Endothelial cell of umbilical vein (primary cell): Measurements from ENCODE around the gene ZBTB37. TPM values are rescaled to one million over a fixed set of nuclear protein-coding genes. Genes with fewer than 3 reads are reported as not detected.

Experiments used
- BruUV-seq: library from RNA; stranded (reverse); fragments of 400-500 nt; replicated peaks from 2 replicates; lab custom pipeline; 2021; lab: Mats Ljungman, UMichigan
- CTCF ChIA-PET: fragments of 300-600, 350-600 bp; sonication (Branson Sonifier 250); formaldehyde crosslinking; loops from one replicate; lab custom pipeline; 2021; ENCODE audit warnings: antibody characterized with exemption, inconsistent platforms; lab: Charles Lee
- POLR2A ChIA-PET: fragments of 300-600, 350-600 bp; sonication (Branson Sonifier 250); formaldehyde crosslinking; loops from one replicate; lab custom pipeline; 2021; ENCODE audit warnings: antibody characterized with exemption, inconsistent platforms; lab: Charles Lee
- DNase-seq: peaks from one replicate; pipeline ENCODE4 v3.0.0-alpha.2; 2011; ENCODE audit warnings: low read depth, low spot score
- FAIRE-seq: peaks from 2 replicates; lab custom pipeline; 2011; peaks lifted over from hg19 to GRCh38; lab: Jason Lieb, UNC
- H2AFZ ChIP-seq: 2 replicates; pipeline ENCODE4 v1.6.0; 2012; ENCODE audit warnings: low read depth, low read length, control low read depth, inconsistent platforms
- H3K27ac ChIP-seq: 2 replicates; pipeline ENCODE4 v1.5.1; 2011; ENCODE audit warnings: low read depth, mild to moderate bottlenecking, control low read depth, low read length, moderate library complexity; ENCODE audit not compliant: insufficient read depth
- H3K27me3 ChIP-seq, 2 experiments: 2 replicates each; pipeline versions ENCODE4 v1.6.0 to v1.6.1; 2011; ENCODE audit warnings: low read length in 2 of 2, mixed read lengths in 1 of 2; ENCODE audit not compliant: control insufficient read depth in 2 of 2, insufficient read depth in 2 of 2
- H3K36me3 ChIP-seq, 2 experiments: 2 replicates in 1 of 2; 3 replicates in 1 of 2; pipeline ENCODE4 v1.5.1; 2011; ENCODE audit warnings: low read length in 2 of 2, mild to moderate bottlenecking in 1 of 2, moderate library complexity in 1 of 2; ENCODE audit not compliant: control insufficient read depth in 2 of 2, insufficient read depth in 2 of 2; ENCODE audit errors: extremely low read depth in 1 of 2
- H3K4me1 ChIP-seq: 3 replicates; pipeline ENCODE4 v1.5.1; 2011; ENCODE audit warnings: mild to moderate bottlenecking, low read length; ENCODE audit not compliant: control insufficient read depth, insufficient read depth; ENCODE audit errors: extremely low read depth
- H3K4me2 ChIP-seq: 2 replicates; pipeline ENCODE4 v1.6.1; 2011; ENCODE audit warnings: low read length, control low read depth, mixed read lengths; ENCODE audit not compliant: insufficient read depth
- H3K4me3 ChIP-seq, 3 experiments: fragments of 200-600 bp in 1 of 3; sonication (generic), shearing (Covaris generic) in 1 of 3; replicated peaks in 1 of 3; 2 replicates each; pipeline ENCODE4 v1.5.1; 2011 to 2016; ENCODE audit warnings: control low read depth in 3 of 3, low read length in 3 of 3, mild to moderate bottlenecking in 2 of 3, inconsistent platforms in 1 of 3, low read depth in 1 of 3, moderate library complexity in 1 of 3; ENCODE audit not compliant: insufficient read depth in 1 of 3
- H3K79me2 ChIP-seq: 2 replicates; pipeline ENCODE4 v1.6.0; 2012; ENCODE audit warnings: low read length, inconsistent platforms; ENCODE audit not compliant: control insufficient read depth, insufficient read depth
- H3K9ac ChIP-seq: replicated peaks from 2 replicates; pipeline ENCODE3; 2011; ENCODE audit warnings: low read length, control low read depth; ENCODE audit not compliant: insufficient read depth; ENCODE audit errors: extremely low read depth
- H3K9me1 ChIP-seq: replicated peaks from 3 replicates; pipeline ENCODE4 v1.6.0; 2011; ENCODE audit warnings: mild to moderate bottlenecking, low read length; ENCODE audit not compliant: control insufficient read depth, insufficient read depth; ENCODE audit errors: extremely low read depth
- H3K9me3 ChIP-seq: replicated peaks from 2 replicates; pipeline ENCODE4 v1.5.1; 2012; ENCODE audit warnings: low read length, inconsistent platforms; ENCODE audit not compliant: control insufficient read depth, insufficient read depth
- H4K20me1 ChIP-seq: replicated peaks from 2 replicates; pipeline ENCODE3; 2011; ENCODE audit warnings: mild to moderate bottlenecking, low read length; ENCODE audit not compliant: control insufficient read depth, insufficient read depth; ENCODE audit errors: extremely low read depth
- EZH2 ChIP-seq: IDR thresholded peaks from 2 replicates; pipeline ENCODE4 v1.6.1; 2012; ENCODE audit warnings: borderline replicate concordance, low read depth, mild to moderate bottlenecking, moderate library complexity, low read length, inconsistent platforms; ENCODE audit not compliant: severe bottlenecking
- FOS ChIP-seq: IDR thresholded peaks from 2 replicates; pipeline ENCODE4 v1.6.1; 2011; ENCODE audit warnings: mild to moderate bottlenecking, low read length, moderate library complexity, borderline replicate concordance; ENCODE audit not compliant: insufficient read depth
- GATA2 ChIP-seq: IDR thresholded peaks from 2 replicates; pipeline ENCODE4 v1.7.0; 2011; ENCODE audit warnings: low read depth, mild to moderate bottlenecking, moderate library complexity, mixed read lengths, low read length; ENCODE audit not compliant: insufficient read length, insufficient read depth
- JUN ChIP-seq: IDR thresholded peaks from 2 replicates; pipeline ENCODE4 v1.6.1; 2011; ENCODE audit warnings: borderline replicate concordance, low read depth; ENCODE audit not compliant: insufficient read length, insufficient read depth
- MYC ChIP-seq: IDR thresholded peaks from one replicate; pipeline ENCODE4 v1.6.1; 2011; ENCODE audit warnings: mild to moderate bottlenecking, low read depth, low read length
- POLR2A ChIP-seq: IDR thresholded peaks from 2 replicates; pipeline ENCODE4 v1.6.1; 2012; ENCODE audit warnings: low read depth, mild to moderate bottlenecking, control low read depth, low read length
- POLR2AphosphoS5 ChIP-seq: IDR thresholded peaks from 2 replicates; pipeline ENCODE4 v1.6.1; 2012; ENCODE audit warnings: low read depth, mild to moderate bottlenecking, control low read depth, low read length, moderate library complexity; ENCODE audit not compliant: insufficient read depth
- dilution Hi-C: fragments of 300-500 bp; cut with MboI; formaldehyde crosslinking; loops from one replicate; pipeline ENCODE4 v1.15.0; 2019; ENCODE audit warnings: low sequenced_read_pairs; ENCODE audit not compliant: extremely low pct_ligation_motif_present
- intact Hi-C: fragments of 100-400 bp; cut with micrococcal nuclease; formaldehyde crosslinking; loops from one replicate; pipeline ENCODE4 v1.10.0; 2022
- polyA plus RNA-seq, 4 experiments: library from polyadenylated mRNA; depleted of rRNA in 3 of 4; stranded (reverse) in 3 of 4; unstranded in 1 of 4; fragments of >200 nt; gene quantifications; 2 replicates each; pipeline versions ENCODE4 v1.2.1 to v1.2.3, GENCODE V29; 2011 to 2012; ENCODE audit warnings: missing spikeins in 1 of 4
- total RNA-seq: library from RNA; stranded (reverse); gene quantifications from 2 replicates; pipeline ENCODE4 v1.2.3, GENCODE V29; 2021
- TF ChIP-seq, protein P1 (sequence below): IDR thresholded peaks from 2 replicates; pipeline ENCODE4 v1.6.1; 2011; ENCODE audit not compliant: insufficient read depth, insufficient read length
- TF ChIP-seq, protein P2 (sequence below), 2 donors: IDR thresholded peaks; 1 replicate in 1 of 2; 2 replicates in 1 of 2; pipeline ENCODE4 v1.5.1; 2011; ENCODE audit warnings: low read length in 2 of 2, mild to moderate bottlenecking in 2 of 2, moderate library complexity in 2 of 2, control low read depth in 1 of 2, inconsistent platforms in 1 of 2, low read depth in 1 of 2; ENCODE audit not compliant: insufficient read depth in 1 of 2; ENCODE audit errors: extremely low read depth in 1 of 2

Gene ZBTB37
- total and polyA plus RNA-seq, 2 donors (not counting 3 experiments of a cell fraction or from before 2014, with no cell fraction given): 0.94 to 5.9 TPM

DNA sequence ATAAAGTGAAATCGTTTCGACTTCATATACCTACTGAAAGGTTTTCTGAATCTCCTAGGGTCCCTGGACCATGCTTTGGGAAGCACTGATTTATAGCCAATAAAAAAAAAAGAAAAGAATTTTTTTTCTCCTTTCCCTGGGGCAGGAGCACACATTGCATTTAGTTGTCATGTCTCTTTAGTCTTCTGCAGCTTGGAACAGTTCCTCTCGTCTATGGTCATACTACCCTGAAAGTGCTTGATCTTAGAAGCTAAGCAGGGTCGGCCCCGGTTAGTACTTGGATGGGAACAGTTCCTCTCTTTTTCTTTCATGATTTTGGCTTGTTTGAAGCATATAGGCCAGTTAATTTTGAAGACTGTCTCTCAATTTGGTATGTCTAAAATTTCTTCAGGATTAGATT, 52.7 kb downstream of the ZBTB37 start:
- Histone ChIP-seq H2AFZ (no peak overlapping the region), H3K36me3 (no peaks in the 10 kb centered on the region), H3K9ac (no peak overlapping the region), H3K4me2 (no peak overlapping the region), H3K79me2 (no peaks in the 10 kb centered on the region), H3K9me1 (no peaks in the 10 kb centered on the region), H3K4me3 (no peak overlapping the region), H3K27ac (no peak overlapping the region), H3K4me1 (no peaks in the 10 kb centered on the region), H4K20me1 (no peaks in the 10 kb centered on the region), H3K9me3 (no peaks in the 10 kb centered on the region), H3K27me3 (peaks cover 3 to 4% of the 10 kb centered on the region in 2 experiments)
- intact Hi-C loops (no loop called here), dilution Hi-C loops (no loop called here)
- no TSS peak for BruUV-seq
- TF ChIP-seq MYC: no peak
- TF ChIP-seq, protein P1, sequence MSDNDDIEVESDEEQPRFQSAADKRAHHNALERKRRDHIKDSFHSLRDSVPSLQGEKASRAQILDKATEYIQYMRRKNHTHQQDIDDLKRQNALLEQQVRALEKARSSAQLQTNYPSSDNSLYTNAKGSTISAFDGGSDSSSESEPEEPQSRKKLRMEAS: no peak
- no peak for TF ChIP-seq GATA2
- no peak for TF ChIP-seq JUN
- TF ChIP-seq EZH2: no peak
- TF ChIP-seq FOS: no peak
- no peak for TF ChIP-seq POLR2A
- TF ChIP-seq, protein P2, sequence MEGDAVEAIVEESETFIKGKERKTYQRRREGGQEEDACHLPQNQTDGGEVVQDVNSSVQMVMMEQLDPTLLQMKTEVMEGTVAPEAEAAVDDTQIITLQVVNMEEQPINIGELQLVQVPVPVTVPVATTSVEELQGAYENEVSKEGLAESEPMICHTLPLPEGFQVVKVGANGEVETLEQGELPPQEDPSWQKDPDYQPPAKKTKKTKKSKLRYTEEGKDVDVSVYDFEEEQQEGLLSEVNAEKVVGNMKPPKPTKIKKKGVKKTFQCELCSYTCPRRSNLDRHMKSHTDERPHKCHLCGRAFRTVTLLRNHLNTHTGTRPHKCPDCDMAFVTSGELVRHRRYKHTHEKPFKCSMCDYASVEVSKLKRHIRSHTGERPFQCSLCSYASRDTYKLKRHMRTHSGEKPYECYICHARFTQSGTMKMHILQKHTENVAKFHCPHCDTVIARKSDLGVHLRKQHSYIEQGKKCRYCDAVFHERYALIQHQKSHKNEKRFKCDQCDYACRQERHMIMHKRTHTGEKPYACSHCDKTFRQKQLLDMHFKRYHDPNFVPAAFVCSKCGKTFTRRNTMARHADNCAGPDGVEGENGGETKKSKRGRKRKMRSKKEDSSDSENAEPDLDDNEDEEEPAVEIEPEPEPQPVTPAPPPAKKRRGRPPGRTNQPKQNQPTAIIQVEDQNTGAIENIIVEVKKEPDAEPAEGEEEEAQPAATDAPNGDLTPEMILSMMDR (IDR thresholded peaks at IDR 0.05; ENCODE audit: extremely low read depth in 1 of 2, insufficient read depth in 1 of 2, low read depth in 1 of 2, low read length in 2 of 2): no peak
- TF ChIP-seq POLR2AphosphoS5: no peak
- ChIA-PET CTCF (no interaction called here), POLR2A (interaction anchor here (0.7 kb wide), 1 partner anchor 54 kb away, joined by 4 read pairs; no protein-coding TSS in a partner anchor)
- no peak for FAIRE-seq
- DNase-seq: no peak
